ENCODE measurements around the gene ZNF516.

DNA sequence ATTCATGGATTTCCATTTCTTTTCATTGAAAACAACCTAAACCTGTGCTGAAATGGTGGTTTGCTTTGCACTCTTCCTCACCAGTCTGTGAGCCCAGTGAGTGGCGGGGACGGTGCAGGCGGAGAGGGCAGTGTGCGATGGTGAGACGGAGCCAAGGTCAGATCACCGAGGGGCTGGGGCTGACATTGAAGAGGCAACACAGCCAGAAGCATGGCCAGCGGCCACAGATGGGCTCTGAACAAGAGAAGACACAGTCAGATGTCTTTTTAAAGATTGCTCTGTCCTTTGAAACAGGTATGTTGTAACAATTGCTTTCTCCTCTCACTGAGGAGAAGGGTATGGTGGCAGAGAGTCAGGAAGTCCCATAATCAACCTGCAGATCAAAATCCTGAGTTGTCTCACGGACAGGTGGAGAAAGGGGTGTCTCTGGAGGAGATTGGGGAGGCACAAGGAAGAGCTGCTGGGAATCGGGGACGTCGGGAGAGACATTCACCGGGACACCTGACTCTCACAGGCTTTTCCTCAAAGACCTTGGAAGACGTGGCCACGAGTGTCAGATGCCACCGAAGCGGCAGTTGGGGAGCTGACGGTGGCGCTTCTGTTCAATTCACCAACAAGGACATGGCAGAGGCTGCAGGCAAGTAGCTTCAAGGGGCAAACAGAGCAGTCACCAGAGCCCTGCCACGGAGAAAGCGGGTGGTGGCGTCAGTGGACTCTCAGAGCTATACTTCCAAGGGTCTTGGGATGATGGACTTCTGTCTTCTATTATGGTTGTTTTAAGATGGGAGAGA, 12.1 kb upstream of the ZNF516 start:
- TF ChIP-seq, protein P1, sequence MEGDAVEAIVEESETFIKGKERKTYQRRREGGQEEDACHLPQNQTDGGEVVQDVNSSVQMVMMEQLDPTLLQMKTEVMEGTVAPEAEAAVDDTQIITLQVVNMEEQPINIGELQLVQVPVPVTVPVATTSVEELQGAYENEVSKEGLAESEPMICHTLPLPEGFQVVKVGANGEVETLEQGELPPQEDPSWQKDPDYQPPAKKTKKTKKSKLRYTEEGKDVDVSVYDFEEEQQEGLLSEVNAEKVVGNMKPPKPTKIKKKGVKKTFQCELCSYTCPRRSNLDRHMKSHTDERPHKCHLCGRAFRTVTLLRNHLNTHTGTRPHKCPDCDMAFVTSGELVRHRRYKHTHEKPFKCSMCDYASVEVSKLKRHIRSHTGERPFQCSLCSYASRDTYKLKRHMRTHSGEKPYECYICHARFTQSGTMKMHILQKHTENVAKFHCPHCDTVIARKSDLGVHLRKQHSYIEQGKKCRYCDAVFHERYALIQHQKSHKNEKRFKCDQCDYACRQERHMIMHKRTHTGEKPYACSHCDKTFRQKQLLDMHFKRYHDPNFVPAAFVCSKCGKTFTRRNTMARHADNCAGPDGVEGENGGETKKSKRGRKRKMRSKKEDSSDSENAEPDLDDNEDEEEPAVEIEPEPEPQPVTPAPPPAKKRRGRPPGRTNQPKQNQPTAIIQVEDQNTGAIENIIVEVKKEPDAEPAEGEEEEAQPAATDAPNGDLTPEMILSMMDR (IDR thresholded peaks at IDR 0.05; ENCODE audit: low read depth, low read length, poor library complexity, severe bottlenecking): no peak
- TF ChIP-seq EZH2phosphoT487 (IDR thresholded peaks at IDR 0.05; ENCODE audit: borderline replicate concordance, low read length): no peak

All from DOHH2 (cell line).